Measurements from ENCODE around the gene PRKG1. TPM values are rescaled to one million over a fixed set of nuclear protein-coding genes. Genes with fewer than 3 reads are reported as not detected.

The PRKG1 gene
- total and polyA plus RNA-seq, 2 experiments from 2014 or later, result 18.2 to 21.1 TPM

DNA sequence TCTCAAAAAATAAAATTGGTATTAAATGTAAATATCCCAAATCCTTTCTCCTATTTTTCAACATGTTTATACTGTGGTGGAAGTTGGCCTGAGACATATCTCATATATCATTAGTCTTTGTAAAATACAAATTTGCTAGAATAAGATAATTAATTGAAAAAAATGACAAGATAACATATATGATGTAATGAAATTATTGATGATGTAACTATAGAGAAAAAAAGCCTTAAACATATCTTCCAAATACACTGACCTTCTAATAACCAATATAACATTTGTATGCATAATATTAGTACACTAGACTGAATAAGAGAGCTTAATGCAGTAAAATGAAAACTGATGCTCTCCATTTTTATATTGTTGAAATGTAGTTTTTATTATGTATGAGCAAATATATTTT lies 104.3 kb downstream of the PRKG1 start:
- no peaks in the 10 kb centered on the region for H3K36me3 Mint-ChIP-seq (ENCODE audit: low read depth)
- H3K9me3 Mint-ChIP-seq, result no peaks in the 10 kb centered on the region
- DNase-seq (ENCODE audit: low spot score) (no peak), ATAC-seq (no peak)
- H3K27me3 ChIP-seq (ENCODE audit: insufficient read depth), result no peaks in the 10 kb centered on the region
- H3K4me2 ChIP-seq, result no peak overlapping the region
- no peak overlapping the region for H3K27ac Mint-ChIP-seq
- no peaks in the 10 kb centered on the region for H3F3A ChIP-seq (replicated peaks; ENCODE audit: low read depth)
- no peaks in the 10 kb centered on the region for H3K27me3 Mint-ChIP-seq (ENCODE audit: insufficient read depth, low read depth, poor library complexity)
- no peaks in the 10 kb centered on the region for H3K79me2 ChIP-seq (replicated peaks; ENCODE audit: insufficient read depth)
- H3K36me3 ChIP-seq (ENCODE audit: insufficient read depth), result no peaks in the 10 kb centered on the region
- no peaks in the 10 kb centered on the region for H3K4me1 Mint-ChIP-seq
- H4K20me1 ChIP-seq (replicated peaks; ENCODE audit: insufficient read depth), result no peaks in the 10 kb centered on the region
- TF ChIP-seq ZNF331 (CRISPR knock-in tag; IDR thresholded peaks at IDR 0.05; ENCODE audit: low read depth) (no peak), POLR2AphosphoS5 (IDR thresholded peaks at IDR 0.05; ENCODE audit: low read depth) (no peak), ZNF114 (CRISPR knock-in tag; IDR thresholded peaks at IDR 0.05) (no peak)
- TF ChIP-seq, protein P1, sequence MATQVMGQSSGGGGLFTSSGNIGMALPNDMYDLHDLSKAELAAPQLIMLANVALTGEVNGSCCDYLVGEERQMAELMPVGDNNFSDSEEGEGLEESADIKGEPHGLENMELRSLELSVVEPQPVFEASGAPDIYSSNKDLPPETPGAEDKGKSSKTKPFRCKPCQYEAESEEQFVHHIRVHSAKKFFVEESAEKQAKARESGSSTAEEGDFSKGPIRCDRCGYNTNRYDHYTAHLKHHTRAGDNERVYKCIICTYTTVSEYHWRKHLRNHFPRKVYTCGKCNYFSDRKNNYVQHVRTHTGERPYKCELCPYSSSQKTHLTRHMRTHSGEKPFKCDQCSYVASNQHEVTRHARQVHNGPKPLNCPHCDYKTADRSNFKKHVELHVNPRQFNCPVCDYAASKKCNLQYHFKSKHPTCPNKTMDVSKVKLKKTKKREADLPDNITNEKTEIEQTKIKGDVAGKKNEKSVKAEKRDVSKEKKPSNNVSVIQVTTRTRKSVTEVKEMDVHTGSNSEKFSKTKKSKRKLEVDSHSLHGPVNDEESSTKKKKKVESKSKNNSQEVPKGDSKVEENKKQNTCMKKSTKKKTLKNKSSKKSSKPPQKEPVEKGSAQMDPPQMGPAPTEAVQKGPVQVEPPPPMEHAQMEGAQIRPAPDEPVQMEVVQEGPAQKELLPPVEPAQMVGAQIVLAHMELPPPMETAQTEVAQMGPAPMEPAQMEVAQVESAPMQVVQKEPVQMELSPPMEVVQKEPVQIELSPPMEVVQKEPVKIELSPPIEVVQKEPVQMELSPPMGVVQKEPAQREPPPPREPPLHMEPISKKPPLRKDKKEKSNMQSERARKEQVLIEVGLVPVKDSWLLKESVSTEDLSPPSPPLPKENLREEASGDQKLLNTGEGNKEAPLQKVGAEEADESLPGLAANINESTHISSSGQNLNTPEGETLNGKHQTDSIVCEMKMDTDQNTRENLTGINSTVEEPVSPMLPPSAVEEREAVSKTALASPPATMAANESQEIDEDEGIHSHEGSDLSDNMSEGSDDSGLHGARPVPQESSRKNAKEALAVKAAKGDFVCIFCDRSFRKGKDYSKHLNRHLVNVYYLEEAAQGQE (IDR thresholded peaks at IDR 0.05; ENCODE audit: unreplicated experiment), result no peak
- H2AFZ ChIP-seq, result no peak overlapping the region
- H3K9me2 ChIP-seq (ENCODE audit: insufficient read depth), result no peaks in the 10 kb centered on the region
- H3K27ac ChIP-seq (ENCODE audit: low read depth), result no peak overlapping the region
- no peaks in the 10 kb centered on the region for H3K4me1 ChIP-seq (ENCODE audit: insufficient read depth)
- H3K4me3 Mint-ChIP-seq, result no peak overlapping the region
- no peak overlapping the region for H3K4me3 ChIP-seq

DNA sequence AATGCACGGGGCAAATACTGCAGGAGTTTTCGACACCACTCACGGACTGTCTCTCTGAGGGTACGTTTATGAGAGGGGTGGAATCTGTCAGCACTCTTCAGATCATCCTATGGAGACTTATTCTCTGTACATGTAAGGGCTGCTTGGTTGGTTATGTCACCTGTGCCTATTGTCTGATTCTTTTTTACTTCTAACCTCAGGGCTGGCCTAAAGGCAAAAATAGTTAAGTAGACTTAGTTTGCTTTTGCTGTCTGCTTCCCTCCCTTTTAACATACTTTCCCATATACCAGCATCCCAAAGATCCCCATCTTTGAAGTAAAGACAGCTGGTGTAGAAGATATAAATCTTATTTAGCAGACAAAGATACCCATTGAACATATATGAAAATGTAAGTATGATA lies 105.9 kb downstream of the PRKG1 start:
- no peak overlapping the region for H3K4me3 Mint-ChIP-seq
- no peak overlapping the region for H3K27ac Mint-ChIP-seq
- H3K4me1 Mint-ChIP-seq, result no peaks in the 10 kb centered on the region
- Histone ChIP-seq H3K9me2 (ENCODE audit: insufficient read depth) (no peaks in the 10 kb centered on the region), H3K36me3 (ENCODE audit: insufficient read depth) (no peaks in the 10 kb centered on the region), H3K4me3 (no peak overlapping the region), H3K27ac (ENCODE audit: low read depth) (no peak overlapping the region; the same call in 1 of the 2 replicates), H3K4me2 (no peak overlapping the region), H3F3A (replicated peaks; ENCODE audit: low read depth) (no peaks in the 10 kb centered on the region), H3K79me2 (replicated peaks; ENCODE audit: insufficient read depth) (no peaks in the 10 kb centered on the region), H4K20me1 (replicated peaks; ENCODE audit: insufficient read depth) (no peaks in the 10 kb centered on the region), H3K27me3 (ENCODE audit: insufficient read depth) (no peaks in the 10 kb centered on the region), H2AFZ (no peak overlapping the region), H3K4me1 (ENCODE audit: insufficient read depth) (no peaks in the 10 kb centered on the region)
- H3K9me3 Mint-ChIP-seq, result no peaks in the 10 kb centered on the region
- no peaks in the 10 kb centered on the region for H3K27me3 Mint-ChIP-seq (ENCODE audit: insufficient read depth, low read depth, poor library complexity)
- H3K36me3 Mint-ChIP-seq (ENCODE audit: low read depth), result no peaks in the 10 kb centered on the region
- ATAC-seq, result no peak
- no peak for DNase-seq (ENCODE audit: low spot score)
- no peak for TF ChIP-seq STAT1 (IDR thresholded peaks at IDR 0.05; ENCODE audit: unreplicated experiment)
- no peak for TF ChIP-seq EZH2 (IDR thresholded peaks at IDR 0.05; ENCODE audit: low read depth, unreplicated experiment)
- no peak for TF ChIP-seq JUNB (IDR thresholded peaks at IDR 0.05; ENCODE audit: unreplicated experiment)
- no peak for TF ChIP-seq ZNF114 (CRISPR knock-in tag; IDR thresholded peaks at IDR 0.05)
- TF ChIP-seq, protein P2, sequence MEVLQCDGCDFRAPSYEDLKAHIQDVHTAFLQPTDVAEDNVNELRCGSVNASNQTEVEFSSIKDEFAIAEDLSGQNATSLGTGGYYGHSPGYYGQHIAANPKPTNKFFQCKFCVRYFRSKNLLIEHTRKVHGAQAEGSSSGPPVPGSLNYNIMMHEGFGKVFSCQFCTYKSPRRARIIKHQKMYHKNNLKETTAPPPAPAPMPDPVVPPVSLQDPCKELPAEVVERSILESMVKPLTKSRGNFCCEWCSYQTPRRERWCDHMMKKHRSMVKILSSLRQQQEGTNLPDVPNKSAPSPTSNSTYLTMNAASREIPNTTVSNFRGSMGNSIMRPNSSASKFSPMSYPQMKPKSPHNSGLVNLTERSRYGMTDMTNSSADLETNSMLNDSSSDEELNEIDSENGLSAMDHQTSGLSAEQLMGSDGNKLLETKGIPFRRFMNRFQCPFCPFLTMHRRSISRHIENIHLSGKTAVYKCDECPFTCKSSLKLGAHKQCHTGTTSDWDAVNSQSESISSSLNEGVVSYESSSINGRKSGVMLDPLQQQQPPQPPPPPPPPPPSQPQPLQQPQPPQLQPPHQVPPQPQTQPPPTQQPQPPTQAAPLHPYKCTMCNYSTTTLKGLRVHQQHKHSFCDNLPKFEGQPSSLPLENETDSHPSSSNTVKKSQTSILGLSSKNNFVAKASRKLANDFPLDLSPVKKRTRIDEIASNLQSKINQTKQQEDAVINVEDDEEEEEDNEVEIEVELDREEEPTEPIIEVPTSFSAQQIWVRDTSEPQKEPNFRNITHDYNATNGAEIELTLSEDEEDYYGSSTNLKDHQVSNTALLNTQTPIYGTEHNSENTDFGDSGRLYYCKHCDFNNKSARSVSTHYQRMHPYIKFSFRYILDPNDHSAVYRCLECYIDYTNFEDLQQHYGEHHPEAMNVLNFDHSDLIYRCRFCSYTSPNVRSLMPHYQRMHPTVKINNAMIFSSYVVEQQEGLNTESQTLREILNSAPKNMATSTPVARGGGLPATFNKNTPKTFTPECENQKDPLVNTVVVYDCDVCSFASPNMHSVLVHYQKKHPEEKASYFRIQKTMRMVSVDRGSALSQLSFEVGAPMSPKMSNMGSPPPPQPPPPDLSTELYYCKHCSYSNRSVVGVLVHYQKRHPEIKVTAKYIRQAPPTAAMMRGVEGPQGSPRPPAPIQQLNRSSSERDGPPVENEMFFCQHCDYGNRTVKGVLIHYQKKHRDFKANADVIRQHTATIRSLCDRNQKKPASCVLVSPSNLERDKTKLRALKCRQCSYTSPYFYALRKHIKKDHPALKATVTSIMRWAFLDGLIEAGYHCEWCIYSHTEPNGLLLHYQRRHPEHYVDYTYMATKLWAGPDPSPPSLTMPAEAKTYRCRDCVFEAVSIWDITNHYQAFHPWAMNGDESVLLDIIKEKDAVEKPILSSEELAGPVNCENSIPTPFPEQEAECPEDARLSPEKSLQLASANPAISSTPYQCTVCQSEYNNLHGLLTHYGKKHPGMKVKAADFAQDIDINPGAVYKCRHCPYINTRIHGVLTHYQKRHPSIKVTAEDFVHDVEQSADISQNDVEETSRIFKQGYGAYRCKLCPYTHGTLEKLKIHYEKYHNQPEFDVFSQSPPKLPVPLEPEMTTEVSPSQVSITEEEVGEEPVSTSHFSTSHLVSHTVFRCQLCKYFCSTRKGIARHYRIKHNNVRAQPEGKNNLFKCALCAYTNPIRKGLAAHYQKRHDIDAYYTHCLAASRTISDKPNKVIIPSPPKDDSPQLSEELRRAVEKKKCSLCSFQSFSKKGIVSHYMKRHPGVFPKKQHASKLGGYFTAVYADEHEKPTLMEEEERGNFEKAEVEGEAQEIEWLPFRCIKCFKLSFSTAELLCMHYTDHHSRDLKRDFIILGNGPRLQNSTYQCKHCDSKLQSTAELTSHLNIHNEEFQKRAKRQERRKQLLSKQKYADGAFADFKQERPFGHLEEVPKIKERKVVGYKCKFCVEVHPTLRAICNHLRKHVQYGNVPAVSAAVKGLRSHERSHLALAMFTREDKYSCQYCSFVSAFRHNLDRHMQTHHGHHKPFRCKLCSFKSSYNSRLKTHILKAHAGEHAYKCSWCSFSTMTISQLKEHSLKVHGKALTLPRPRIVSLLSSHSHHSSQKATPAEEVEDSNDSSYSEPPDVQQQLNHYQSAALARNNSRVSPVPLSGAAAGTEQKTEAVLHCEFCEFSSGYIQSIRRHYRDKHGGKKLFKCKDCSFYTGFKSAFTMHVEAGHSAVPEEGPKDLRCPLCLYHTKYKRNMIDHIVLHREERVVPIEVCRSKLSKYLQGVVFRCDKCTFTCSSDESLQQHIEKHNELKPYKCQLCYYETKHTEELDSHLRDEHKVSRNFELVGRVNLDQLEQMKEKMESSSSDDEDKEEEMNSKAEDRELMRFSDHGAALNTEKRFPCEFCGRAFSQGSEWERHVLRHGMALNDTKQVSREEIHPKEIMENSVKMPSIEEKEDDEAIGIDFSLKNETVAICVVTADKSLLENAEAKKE (CRISPR knock-in tag; IDR thresholded peaks at IDR 0.05), result no peak
- TF ChIP-seq, protein P3, sequence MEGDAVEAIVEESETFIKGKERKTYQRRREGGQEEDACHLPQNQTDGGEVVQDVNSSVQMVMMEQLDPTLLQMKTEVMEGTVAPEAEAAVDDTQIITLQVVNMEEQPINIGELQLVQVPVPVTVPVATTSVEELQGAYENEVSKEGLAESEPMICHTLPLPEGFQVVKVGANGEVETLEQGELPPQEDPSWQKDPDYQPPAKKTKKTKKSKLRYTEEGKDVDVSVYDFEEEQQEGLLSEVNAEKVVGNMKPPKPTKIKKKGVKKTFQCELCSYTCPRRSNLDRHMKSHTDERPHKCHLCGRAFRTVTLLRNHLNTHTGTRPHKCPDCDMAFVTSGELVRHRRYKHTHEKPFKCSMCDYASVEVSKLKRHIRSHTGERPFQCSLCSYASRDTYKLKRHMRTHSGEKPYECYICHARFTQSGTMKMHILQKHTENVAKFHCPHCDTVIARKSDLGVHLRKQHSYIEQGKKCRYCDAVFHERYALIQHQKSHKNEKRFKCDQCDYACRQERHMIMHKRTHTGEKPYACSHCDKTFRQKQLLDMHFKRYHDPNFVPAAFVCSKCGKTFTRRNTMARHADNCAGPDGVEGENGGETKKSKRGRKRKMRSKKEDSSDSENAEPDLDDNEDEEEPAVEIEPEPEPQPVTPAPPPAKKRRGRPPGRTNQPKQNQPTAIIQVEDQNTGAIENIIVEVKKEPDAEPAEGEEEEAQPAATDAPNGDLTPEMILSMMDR (conservative IDR thresholded peaks at IDR 0.05; ENCODE audit: low read depth in 2 of 2), result no peak
- TF ChIP-seq, protein P4, sequence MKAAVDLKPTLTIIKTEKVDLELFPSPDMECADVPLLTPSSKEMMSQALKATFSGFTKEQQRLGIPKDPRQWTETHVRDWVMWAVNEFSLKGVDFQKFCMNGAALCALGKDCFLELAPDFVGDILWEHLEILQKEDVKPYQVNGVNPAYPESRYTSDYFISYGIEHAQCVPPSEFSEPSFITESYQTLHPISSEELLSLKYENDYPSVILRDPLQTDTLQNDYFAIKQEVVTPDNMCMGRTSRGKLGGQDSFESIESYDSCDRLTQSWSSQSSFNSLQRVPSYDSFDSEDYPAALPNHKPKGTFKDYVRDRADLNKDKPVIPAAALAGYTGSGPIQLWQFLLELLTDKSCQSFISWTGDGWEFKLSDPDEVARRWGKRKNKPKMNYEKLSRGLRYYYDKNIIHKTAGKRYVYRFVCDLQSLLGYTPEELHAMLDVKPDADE (IDR thresholded peaks at IDR 0.05), result no peak

Data from GM23338 (cell line).